T47D (cell line): ENCODE data around the gene PRICKLE2.

Experiments used
- DNase-seq, 2 experiments: peaks; one replicate each; pipeline versions ENCODE4 v3.0.0 to v3.0.0-alpha.2; 2011 to 2012; ENCODE audit warnings: low read depth in 1 of 2, low spot score in 1 of 2
- JUND ChIP-seq: IDR thresholded peaks from 2 replicates; pipeline ENCODE4 v1.6.1; 2012; ENCODE audit warnings: low read depth
- in situ Hi-C: cut with HindIII; loops from 2 replicates; pipeline ENCODE4 v1.10.0; 2016; ENCODE audit warnings: low sequenced_read_pairs, low pct_unique_long_range_greater_than_20kb

Gene PRICKLE2

DNA sequence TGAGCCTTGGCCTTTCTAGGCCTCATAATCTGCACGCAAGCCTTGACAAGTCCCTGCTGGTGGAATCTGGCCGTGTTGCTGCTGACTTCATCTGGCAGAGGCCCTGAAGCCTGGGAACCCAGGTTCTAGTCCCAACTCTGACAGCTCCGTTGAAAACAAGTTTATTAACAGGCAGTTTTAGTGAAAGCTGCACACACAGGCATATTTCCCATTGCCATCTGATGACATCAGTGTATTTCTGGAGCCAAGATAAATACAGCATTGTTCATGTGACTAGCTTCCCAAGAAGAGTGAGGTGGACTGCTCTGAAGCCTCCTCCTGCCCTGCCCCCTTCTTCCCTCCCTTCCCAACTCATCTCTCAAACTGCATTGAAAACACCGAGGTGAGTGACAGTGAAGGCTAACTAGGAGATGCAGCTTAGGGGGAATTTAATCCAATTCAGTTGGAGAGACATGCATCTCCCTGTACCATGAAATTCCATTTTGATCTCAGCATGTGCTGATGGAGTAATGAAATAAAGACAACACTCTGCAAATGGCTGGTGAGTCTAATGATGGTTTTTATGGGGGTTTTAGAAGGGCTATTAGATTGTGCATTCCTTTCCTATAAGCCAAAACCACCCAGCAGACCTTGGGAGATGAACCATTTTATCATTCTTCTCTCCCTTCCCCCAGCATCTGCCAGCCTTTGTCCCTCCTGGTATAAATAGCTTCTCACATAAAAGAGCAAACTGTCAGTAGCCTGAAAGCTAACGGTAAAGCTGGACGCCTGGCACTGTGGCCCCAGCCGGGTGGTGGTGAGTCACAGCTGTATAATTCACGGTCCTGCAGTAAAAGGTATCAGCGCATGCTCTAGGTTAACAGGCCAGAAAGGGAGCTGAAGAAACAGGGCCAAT lies 38.0 kb downstream of the PRICKLE2 start:
- in situ Hi-C loops = no loop called here
- DNase-seq = peak; percentile 28 to 86
- peak; percentile 66; the same call in 1 of the 2 replicates for TF ChIP-seq JUND

- in situ Hi-C loops = no loop called here
- TF ChIP-seq JUND = no peak
- DNase-seq = no peak
Observed at GRCh38 chr3:64186667-64187064, 38.6 kb downstream of the PRICKLE2 start.

GRCh38 chr3:64185436-64185835 lies 39.8 kb downstream of the PRICKLE2 start:
- in situ Hi-C loops = no loop called here
- no peak for DNase-seq
- TF ChIP-seq JUND = no peak

GRCh38 chr3:64184621-64185020 lies 40.6 kb downstream of the PRICKLE2 start:
- in situ Hi-C loops = no loop called here
- DNase-seq = no peak
- no peak for TF ChIP-seq JUND

- no peak for DNase-seq
- TF ChIP-seq JUND = no peak
- in situ Hi-C loops = no loop called here
Observed at GRCh38 chr3:64179860-64180259, 45.4 kb downstream of the PRICKLE2 start.

- no peak for DNase-seq
- no peak for TF ChIP-seq JUND
- in situ Hi-C loops = no loop called here
Observed at GRCh38 chr3:64179249-64179648, 46.0 kb downstream of the PRICKLE2 start.

DNA sequence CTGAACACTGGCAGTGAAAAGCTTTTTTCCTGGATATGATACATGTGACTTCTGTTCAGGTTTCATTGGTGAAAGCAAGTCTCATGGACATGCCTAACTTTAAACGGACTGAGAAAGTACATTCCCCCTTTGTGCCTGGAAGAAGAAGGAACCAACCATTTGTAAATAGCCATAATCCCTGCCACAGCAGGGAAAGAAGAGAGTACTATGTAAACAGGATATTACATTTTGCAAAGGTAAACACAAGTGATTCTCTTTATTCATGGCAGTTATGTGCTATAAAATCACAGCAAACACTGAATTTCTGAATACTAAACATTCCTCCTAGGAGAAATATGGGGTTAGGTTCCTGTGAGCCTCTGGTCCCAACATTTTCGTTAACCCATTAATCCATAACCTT lies 46.8 kb downstream of the PRICKLE2 start:
- in situ Hi-C loops = no loop called here
- peak in 1 of 2 experiments; percentile 65 for DNase-seq
- no peak for TF ChIP-seq JUND

- TF ChIP-seq JUND = no peak
- in situ Hi-C loops = no loop called here
- no peak for DNase-seq
Observed at GRCh38 chr3:64176461-64176996, 48.7 kb downstream of the PRICKLE2 start.

- TF ChIP-seq JUND = peak; percentile 61; the same call in 1 of the 2 replicates
- in situ Hi-C loops = no loop called here
- DNase-seq = peak in 1 of 2 experiments; percentile 93
Observed at GRCh38 chr3:64174328-64174727, 50.9 kb downstream of the PRICKLE2 start.

DNA sequence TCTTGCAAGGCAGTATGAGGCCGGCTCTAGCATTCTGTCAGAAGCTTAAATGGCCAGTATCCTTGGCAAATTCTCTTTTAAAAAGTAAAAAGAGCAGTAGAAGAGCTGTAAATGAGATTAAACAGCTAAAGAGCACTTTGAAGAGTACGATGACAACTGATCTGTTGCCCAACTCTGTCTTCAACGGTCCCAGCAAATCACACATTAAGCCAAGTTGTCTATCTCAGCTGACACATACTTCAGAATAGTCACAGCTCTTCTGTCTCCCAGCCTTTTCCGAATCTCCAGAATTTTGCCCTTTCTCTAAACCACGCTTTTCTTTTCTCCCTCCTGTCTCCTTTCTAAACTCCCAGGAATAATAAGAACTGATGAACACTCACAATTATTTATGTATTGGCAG lies 51.7 kb downstream of the PRICKLE2 start:
- TF ChIP-seq JUND = no peak
- in situ Hi-C loops = no loop called here
- no peak for DNase-seq

DNA sequence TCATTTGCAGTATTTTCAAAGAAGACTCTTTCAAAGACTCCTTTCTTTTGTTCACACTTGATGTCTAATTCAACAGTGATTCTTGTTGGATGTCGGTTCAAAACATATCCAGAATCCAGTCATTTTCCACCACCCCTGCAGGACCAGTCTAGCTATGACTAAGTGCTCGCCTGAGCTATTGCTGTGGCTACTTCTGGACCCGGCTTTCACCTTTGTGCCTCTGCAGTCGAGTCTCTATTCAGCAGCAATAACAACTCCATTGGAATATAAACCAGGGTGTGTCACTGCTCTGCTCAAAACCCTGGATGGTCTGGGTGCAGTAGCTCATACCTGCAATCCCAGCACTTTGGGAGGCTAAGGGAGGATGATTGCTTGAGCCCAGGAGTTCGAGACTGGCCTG lies 55.0 kb downstream of the PRICKLE2 start:
- in situ Hi-C loops = no loop called here
- DNase-seq = no peak
- TF ChIP-seq JUND = no peak

DNA sequence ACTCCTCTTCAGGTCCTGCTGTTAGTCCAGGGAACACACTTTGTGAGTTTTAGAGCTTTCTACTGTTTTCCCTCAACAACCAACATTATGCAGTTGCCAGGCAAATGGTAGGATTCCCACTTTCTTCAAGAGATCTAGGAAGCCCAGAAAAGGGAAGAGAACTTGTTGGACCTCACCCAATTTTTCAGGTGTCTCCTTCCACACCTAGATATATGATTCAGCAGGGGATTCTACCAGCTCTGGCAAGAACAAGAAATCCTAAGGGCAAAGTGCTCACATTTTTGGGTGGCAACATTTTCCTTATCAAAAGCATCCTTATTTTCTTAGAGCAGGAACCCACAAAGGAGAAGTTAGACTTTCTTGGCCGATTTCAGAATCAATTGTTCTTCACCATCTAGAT lies 57.4 kb downstream of the PRICKLE2 start:
- in situ Hi-C loops = no loop called here
- TF ChIP-seq JUND = no peak
- DNase-seq = no peak

DNA sequence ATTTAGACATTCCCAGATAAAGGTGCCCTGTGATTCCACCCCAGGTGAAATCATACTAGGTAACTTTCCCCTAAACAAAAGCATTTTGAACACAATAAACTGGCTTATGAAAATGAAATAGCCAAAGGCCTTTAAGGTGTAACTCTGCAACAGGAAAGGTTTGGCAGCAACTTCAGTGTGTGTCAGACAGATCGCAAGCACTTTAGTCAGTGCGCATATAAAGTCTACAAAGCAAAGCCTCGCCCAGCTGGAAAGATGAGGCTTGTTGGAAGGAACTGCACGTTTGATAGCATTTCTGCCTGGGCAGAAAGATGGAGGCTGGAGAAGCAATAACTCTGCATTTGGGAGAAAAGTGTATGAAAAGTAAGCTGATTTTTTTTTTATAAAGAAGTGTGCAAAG lies 57.9 kb downstream of the PRICKLE2 start:
- in situ Hi-C loops = no loop called here
- DNase-seq = no peak
- TF ChIP-seq JUND = no peak
